OCI-LY7 (cell line): Measurements from ENCODE around the gene MPPED1. TPM values are rescaled to one million over a fixed set of nuclear protein-coding genes. Genes with fewer than 3 reads are reported as not detected.

Experiments
- BruUV-seq: library from RNA; stranded (reverse); fragments of 400-500 nt; replicated peaks from 2 replicates; lab custom pipeline; 2021; lab: Mats Ljungman, UMichigan
- CTCF ChIA-PET: fragments of 300-600 bp; sonication (Branson Sonifier 250); formaldehyde crosslinking; loops from one replicate; lab custom pipeline; 2022; ENCODE audit warnings: antibody characterized with exemption; ENCODE audit not compliant: unreplicated experiment; lab: Charles Lee
- POLR2A ChIA-PET: fragments of 300-600 bp; sonication (Branson Sonifier 250); formaldehyde crosslinking; loops from one replicate; lab custom pipeline; 2022; ENCODE audit warnings: antibody characterized with exemption; lab: Charles Lee
- DNase-seq: peaks from one replicate; pipeline ENCODE4 v3.0.0-alpha.2; 2015; ENCODE audit warnings: low spot score
- H2AFZ ChIP-seq: fragments of 200-600 bp; sonication (generic), shearing (Covaris generic); 2 replicates; pipeline ENCODE4 v1.6.1; 2014; ENCODE audit warnings: mild to moderate bottlenecking, antibody characterized with exemption, low read length, moderate library complexity
- H3K27ac ChIP-seq: fragments of 200-600 bp; sonication (generic); 2 replicates; pipeline ENCODE4 v1.5.1; 2014; ENCODE audit warnings: mixed run types, low read depth, mild to moderate bottlenecking, moderate library complexity, low read length, inconsistent platforms; ENCODE audit not compliant: poor library complexity, severe bottlenecking
- H3K36me3 ChIP-seq: fragments of 200-600 bp; sonication (generic); 2 replicates; pipeline ENCODE4 v1.6.1; 2014; ENCODE audit warnings: mild to moderate bottlenecking, antibody characterized with exemption, low read length, moderate library complexity, mixed read lengths; ENCODE audit not compliant: insufficient read depth
- H3K4me1 ChIP-seq: fragments of 200-600 bp; sonication (generic); 2 replicates; pipeline ENCODE4 v1.5.1; 2014; ENCODE audit warnings: mild to moderate bottlenecking, low read length; ENCODE audit not compliant: insufficient read depth, poor library complexity, severe bottlenecking
- H3K4me2 ChIP-seq: fragments of 200-600 bp; sonication (generic); 2 replicates; pipeline ENCODE4 v1.6.1; 2014; ENCODE audit warnings: mild to moderate bottlenecking, low read length
- H3K4me3 ChIP-seq: fragments of 200-600 bp; sonication (generic); 2 replicates; pipeline ENCODE4 v1.5.1; 2014; ENCODE audit warnings: mild to moderate bottlenecking, low read depth, low read length; ENCODE audit not compliant: poor library complexity, severe bottlenecking
- H3K79me2 ChIP-seq: fragments of 200-600 bp; sonication (generic); 2 replicates; pipeline ENCODE4 v1.6.1; 2016; ENCODE audit warnings: low read depth, mild to moderate bottlenecking, low read length, moderate library complexity, mixed read lengths; ENCODE audit not compliant: insufficient read depth
- H3K9me2 ChIP-seq: fragments of 200-600 bp; sonication (generic); 2 replicates; pipeline ENCODE4 v1.6.1; 2016; ENCODE audit warnings: mild to moderate bottlenecking, low read length, mixed read lengths; ENCODE audit not compliant: insufficient read depth
- H3K9me3 ChIP-seq: fragments of 200-600 bp; sonication (generic); 2 replicates; pipeline ENCODE4 v1.6.1; 2014; ENCODE audit warnings: mild to moderate bottlenecking, mixed run types, low read length, mixed read lengths
- H4K20me1 ChIP-seq: fragments of 200-600 bp; sonication (generic); 2 replicates; pipeline ENCODE4 v1.6.1; 2014; ENCODE audit warnings: mild to moderate bottlenecking, antibody characterized with exemption, low read length, moderate library complexity, mixed read lengths; ENCODE audit not compliant: insufficient read depth
- EZH2phosphoT487 ChIP-seq: fragments of 200-600 bp; sonication (generic); IDR thresholded peaks from 2 replicates; pipeline ENCODE4 v1.6.1; 2018; ENCODE audit warnings: low read depth, borderline replicate concordance, mild to moderate bottlenecking, mixed run types, antibody characterized with exemption, low read length, moderate library complexity, mixed read lengths
- intact Hi-C: fragments of 100-400 bp; cut with micrococcal nuclease; formaldehyde crosslinking; loops from one replicate; pipeline ENCODE4 v1.10.0; 2022; ENCODE audit not compliant: unreplicated experiment
- total RNA-seq, 2 experiments: library from RNA; depleted of rRNA in 1 of 2; stranded (reverse); fragments of >200 nt in 1 of 2; shearing (Covaris generic) in 1 of 2; gene quantifications; 2 replicates each; pipeline ENCODE4 v1.2.3, GENCODE V29; 2014 to 2022
- TF ChIP-seq, protein P1 (sequence below): fragments of 200-600 bp; sonication (generic); conservative IDR thresholded peaks from 2 replicates; pipeline ENCODE4 v1.5.1; 2014; ENCODE audit warnings: mild to moderate bottlenecking, antibody characterized with exemption, low read length, moderate library complexity, mixed read lengths

Gene MPPED1
- total RNA-seq, 2 experiments from 2014 or later, result not detected

DNA sequence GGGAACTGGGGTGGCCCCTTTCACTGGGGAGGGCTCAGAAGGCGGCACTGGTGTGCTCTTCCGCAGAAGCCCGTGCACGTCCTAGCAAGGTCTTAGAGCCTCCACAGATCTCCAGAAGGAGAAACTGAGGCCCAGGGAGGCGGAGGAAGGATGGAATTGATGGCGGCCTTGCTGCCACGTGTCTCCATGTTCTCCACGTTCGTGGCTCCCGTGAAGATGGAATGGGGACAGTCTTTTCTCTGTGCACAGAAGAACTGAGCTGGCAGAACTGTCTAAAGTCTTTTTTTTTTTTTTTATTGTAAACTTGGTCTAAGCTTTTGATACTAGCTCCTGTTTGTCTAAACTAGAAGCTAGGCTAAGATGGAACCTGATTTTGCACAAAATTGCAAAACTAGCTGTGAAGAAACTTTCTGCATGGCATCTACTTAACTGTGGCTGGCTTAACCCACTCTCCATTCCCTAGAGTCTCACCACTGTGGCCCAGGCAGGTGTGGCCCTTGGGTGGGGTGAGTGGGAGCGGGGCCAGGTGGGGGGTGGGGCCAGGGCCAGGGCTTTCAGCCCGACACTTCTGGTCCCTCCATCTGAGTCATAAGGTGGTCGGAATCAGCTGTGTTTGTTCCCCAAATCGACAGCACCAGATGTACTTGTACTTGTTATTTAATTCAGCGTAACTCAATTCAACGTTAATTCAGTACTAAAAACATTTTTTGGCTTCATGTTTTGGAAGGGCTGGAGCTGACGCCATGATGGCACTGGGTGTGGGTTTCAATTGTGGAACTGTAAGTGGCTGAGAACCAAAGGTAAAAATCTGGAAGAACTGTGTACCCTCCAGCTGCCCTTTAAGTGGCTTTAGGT lies 120.7 kb downstream of the MPPED1 start:
- ChIA-PET POLR2A (interaction anchor here (0.6 to 1.0 kb wide), 2 partner anchors 9 to 15 kb away, joined by 3 read pairs; no protein-coding TSS in a partner anchor), CTCF (no interaction called here)
- no peak for DNase-seq
- H3K4me2 ChIP-seq, result no peak overlapping the region
- no peak overlapping the region for H2AFZ ChIP-seq
- no TSS peak for BruUV-seq
- no peaks in the 10 kb centered on the region for H3K36me3 ChIP-seq
- H3K4me3 ChIP-seq, result no peak overlapping the region
- no peaks in the 10 kb centered on the region for H4K20me1 ChIP-seq
- intact Hi-C loops, result no loop called here
- H3K27ac ChIP-seq, result no peak overlapping the region
- no peaks in the 10 kb centered on the region for H3K9me3 ChIP-seq
- H3K4me1 ChIP-seq, result no peaks in the 10 kb centered on the region
- no peaks in the 10 kb centered on the region for H3K79me2 ChIP-seq
- H3K9me2 ChIP-seq, result no peaks in the 10 kb centered on the region
- no peak for TF ChIP-seq EZH2phosphoT487
- TF ChIP-seq, protein P1, sequence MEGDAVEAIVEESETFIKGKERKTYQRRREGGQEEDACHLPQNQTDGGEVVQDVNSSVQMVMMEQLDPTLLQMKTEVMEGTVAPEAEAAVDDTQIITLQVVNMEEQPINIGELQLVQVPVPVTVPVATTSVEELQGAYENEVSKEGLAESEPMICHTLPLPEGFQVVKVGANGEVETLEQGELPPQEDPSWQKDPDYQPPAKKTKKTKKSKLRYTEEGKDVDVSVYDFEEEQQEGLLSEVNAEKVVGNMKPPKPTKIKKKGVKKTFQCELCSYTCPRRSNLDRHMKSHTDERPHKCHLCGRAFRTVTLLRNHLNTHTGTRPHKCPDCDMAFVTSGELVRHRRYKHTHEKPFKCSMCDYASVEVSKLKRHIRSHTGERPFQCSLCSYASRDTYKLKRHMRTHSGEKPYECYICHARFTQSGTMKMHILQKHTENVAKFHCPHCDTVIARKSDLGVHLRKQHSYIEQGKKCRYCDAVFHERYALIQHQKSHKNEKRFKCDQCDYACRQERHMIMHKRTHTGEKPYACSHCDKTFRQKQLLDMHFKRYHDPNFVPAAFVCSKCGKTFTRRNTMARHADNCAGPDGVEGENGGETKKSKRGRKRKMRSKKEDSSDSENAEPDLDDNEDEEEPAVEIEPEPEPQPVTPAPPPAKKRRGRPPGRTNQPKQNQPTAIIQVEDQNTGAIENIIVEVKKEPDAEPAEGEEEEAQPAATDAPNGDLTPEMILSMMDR, result no peak

GRCh38 chr22:43533156-43533530 lies 121.3 kb downstream of the MPPED1 start:
- Histone ChIP-seq H4K20me1 (no peaks in the 10 kb centered on the region), H3K27ac (no peak overlapping the region), H3K4me2 (no peak overlapping the region), H3K9me3 (no peaks in the 10 kb centered on the region), H3K4me3 (no peak overlapping the region), H3K9me2 (no peaks in the 10 kb centered on the region), H3K79me2 (no peaks in the 10 kb centered on the region), H2AFZ (no peak overlapping the region), H3K4me1 (no peaks in the 10 kb centered on the region), H3K36me3 (no peaks in the 10 kb centered on the region)
- ChIA-PET POLR2A (interaction anchor here (1.0 kb wide), 1 partner anchor 14 kb away, joined by 3 read pairs; no protein-coding TSS in a partner anchor), CTCF (no interaction called here)
- TF ChIP-seq EZH2phosphoT487, result no peak
- TF ChIP-seq, protein P1, result no peak
- intact Hi-C loops, result no loop called here
- no peak for DNase-seq
- no TSS peak for BruUV-seq
